HG03439 (cell line): Measurements from ENCODE around the gene DOP1B.
"Not testable (repeated sequence)": the region's sequence is repeated elsewhere in the genome, so short reads cannot be mapped to it uniquely, and the experiment has no call there.

Experiments
- ATAC-seq: cut with Tn5 transposase; IDR thresholded peaks from one replicate; pipeline ENCODE4 v1.9.1; 2021; ENCODE audit warnings: mild to moderate bottlenecking, moderate library complexity; ENCODE audit not compliant: unreplicated experiment

The DOP1B gene

DNA sequence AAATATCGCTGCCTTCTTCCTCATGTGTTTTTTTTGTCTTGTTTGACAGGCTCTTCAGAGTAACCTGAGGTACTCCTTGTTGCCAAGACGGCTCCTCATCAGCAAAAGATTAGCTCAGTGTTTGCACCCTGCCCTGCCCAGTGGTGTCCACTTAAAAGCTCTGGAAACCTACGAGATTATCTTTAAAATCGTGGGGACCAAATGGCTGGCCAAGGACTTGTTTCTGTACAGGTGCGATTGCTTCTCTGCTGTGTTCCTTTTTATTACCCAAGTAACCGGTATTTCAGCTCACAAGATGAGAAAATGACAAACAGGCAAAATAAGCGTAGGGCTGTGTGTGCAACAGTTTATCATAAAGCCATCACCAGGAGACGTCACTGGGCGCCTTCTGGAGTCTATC is 42.4 kb downstream of the DOP1B start:
- ATAC-seq, result no peak

GRCh38 chr21:36199575-36199974 is 43.0 kb downstream of the DOP1B start:
- ATAC-seq, result not testable (repeated sequence)

DNA sequence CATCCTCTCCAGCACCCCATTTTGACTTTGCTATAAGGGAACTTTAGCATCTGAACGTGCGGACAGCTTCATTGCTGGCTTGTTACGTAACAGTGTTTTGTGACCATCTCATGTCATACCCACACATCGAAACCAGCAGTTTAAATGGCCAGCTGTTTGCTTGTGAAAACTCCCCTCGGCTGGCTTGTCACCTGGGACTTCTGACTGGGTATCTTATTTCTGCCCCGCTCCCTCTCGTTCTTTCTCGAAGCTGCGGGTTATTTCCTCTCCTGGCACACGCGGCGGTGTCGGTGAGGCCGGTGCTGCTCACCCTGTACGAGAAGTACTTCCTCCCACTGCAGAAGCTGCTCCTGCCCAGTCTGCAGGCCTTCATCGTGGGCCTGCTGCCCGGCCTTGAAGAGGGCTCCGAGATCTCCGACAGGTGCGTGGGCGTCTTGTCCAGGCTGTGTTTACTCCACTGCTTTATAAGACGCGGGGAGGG is 43.5 kb downstream of the DOP1B start:
- ATAC-seq, result no peak

DNA sequence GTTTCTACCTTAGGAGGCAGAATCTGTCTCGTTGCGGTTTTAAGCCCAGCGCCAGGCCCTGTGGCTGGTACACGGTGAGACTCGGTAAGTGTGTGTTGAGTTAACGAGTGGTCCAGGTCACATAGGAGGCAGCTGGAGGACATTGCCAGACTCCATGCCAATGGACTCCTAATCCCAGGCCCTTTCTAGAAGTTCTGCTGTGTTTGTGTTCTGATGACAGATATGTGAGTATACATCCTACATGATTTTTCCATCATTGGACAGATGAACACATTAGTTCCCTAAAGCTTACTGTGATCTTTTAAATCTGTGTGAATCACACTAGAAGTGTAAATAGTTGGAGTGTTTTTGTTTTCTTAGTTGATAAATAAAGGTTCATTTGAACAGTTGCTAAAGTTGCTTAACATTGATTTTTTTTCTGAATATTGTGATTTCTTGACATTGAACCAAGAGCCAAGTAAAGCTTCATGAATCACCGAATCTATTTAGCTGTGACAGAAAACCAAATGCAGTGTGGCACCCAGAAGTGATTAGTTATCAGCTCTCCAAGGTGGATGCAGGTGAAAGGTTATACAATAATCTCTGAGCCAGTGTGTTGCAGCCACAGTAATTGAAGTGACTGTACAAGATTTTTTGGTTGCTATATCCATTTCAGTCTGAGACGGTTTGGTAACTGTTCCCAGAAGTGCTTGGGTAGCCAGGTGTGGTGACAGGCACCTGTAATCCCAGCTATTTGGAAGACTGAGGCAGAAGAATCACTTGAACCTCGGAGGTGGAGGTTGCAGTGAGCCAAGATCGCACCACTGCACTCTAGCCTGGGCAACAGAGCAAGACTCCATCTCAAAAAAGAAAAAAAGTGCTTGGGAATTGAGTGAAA is 46.3 kb downstream of the DOP1B start:
- ATAC-seq, result no peak

DNA sequence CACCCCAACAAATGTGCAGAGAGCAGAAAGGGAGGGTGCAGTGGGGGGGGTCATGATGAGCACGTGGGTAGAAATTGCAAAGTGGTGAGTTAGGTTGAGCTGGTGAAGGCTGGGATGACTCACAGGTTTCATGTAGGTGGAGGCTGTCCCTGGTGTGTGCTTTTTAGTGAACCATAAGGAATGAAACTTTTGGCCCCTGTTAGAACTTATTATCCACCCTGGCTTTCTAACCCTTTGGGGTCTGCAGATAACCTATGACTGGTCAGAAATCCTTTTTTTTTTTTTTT is 46.9 kb downstream of the DOP1B start:
- ATAC-seq, result no peak

DNA sequence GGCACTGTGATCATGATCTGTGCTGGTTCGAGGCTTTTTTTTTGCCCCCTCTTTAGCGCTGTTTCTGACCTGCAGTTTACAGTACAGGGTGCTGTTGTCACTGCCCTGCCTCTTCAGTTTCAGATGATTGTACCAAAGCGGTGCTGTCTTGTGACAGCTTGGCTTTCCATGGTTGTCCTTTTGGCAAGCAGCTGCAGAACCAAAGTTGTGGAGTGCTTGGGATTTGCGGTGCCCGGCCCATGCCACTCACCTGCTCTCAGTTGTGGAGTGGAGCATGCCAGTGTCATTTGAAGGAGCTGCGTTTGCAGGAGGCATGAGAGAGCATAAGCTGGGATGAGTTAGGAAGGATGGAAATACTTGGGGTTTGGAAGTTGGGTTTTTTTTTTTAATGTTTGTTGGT is 48.4 kb downstream of the DOP1B start:
- ATAC-seq, result no peak

GRCh38 chr21:36205962-36206361 is 49.3 kb downstream of the DOP1B start:
- no peak for ATAC-seq
